ENCODE measurements around the gene MDFI. TPM values are rescaled to one million over a fixed set of nuclear protein-coding genes. Genes with fewer than 3 reads are reported as not detected.

The MDFI gene
- total and polyA plus RNA-seq, 2 experiments from 2014 or later, result 27.5 to 137 TPM

- H3K4me3 ChIP-seq, result no peak overlapping the region
- DNase-seq (ENCODE audit: low read depth in 1 of 2, low spot score in 1 of 2), result no peak
- H3K9me3 ChIP-seq (ENCODE audit: low read depth), result no peaks in the 10 kb centered on the region
- no peaks in the 10 kb centered on the region for H3K36me3 ChIP-seq
- H3K27ac ChIP-seq, result no peak overlapping the region
- peaks cover 6% of the 10 kb centered on the region for H3K4me1 ChIP-seq (ENCODE audit: low read depth)
- no peaks in the 10 kb centered on the region for H3K27me3 ChIP-seq
- no peak for TF ChIP-seq CTCF (IDR thresholded peaks at IDR 0.05; ENCODE audit: low read depth, low read length)
These were observed 21.7 kb downstream of the MDFI start for GRCh38 chr6:41659935-41660334.

- Histone ChIP-seq H3K9me3 (ENCODE audit: low read depth) (no peaks in the 10 kb centered on the region), H3K4me1 (ENCODE audit: low read depth) (no peaks in the 10 kb centered on the region), H3K27ac (no peak overlapping the region), H3K27me3 (no peaks in the 10 kb centered on the region), H3K4me3 (no peak overlapping the region), H3K36me3 (no peaks in the 10 kb centered on the region)
- no peak for DNase-seq (ENCODE audit: low read depth in 1 of 2, low spot score in 1 of 2)
- no peak for TF ChIP-seq CTCF (IDR thresholded peaks at IDR 0.05; ENCODE audit: low read depth, low read length)
These were observed 25.3 kb downstream of the MDFI start for GRCh38 chr6:41663568-41663967.

GRCh38 chr6:41664271-41664670 lies 26.0 kb downstream of the MDFI start:
- no peak for TF ChIP-seq CTCF (IDR thresholded peaks at IDR 0.05; ENCODE audit: low read depth, low read length)
- Histone ChIP-seq H3K4me3 (no peak overlapping the region), H3K27ac (no peak overlapping the region), H3K4me1 (ENCODE audit: low read depth) (no peaks in the 10 kb centered on the region), H3K36me3 (no peaks in the 10 kb centered on the region), H3K27me3 (no peaks in the 10 kb centered on the region), H3K9me3 (ENCODE audit: low read depth) (no peaks in the 10 kb centered on the region)
- DNase-seq (ENCODE audit: low read depth in 1 of 2, low spot score in 1 of 2), result no peak

- Histone ChIP-seq H3K27ac (no peak overlapping the region), H3K4me1 (ENCODE audit: low read depth) (no peaks in the 10 kb centered on the region), H3K9me3 (ENCODE audit: low read depth) (no peaks in the 10 kb centered on the region), H3K27me3 (no peaks in the 10 kb centered on the region), H3K4me3 (no peak overlapping the region), H3K36me3 (no peaks in the 10 kb centered on the region)
- no peak for TF ChIP-seq CTCF (IDR thresholded peaks at IDR 0.05; ENCODE audit: low read depth, low read length)
- no peak for DNase-seq (ENCODE audit: low read depth in 1 of 2, low spot score in 1 of 2)
These were observed 28.9 kb downstream of the MDFI start for GRCh38 chr6:41667195-41667594.

GRCh38 chr6:41668968-41669367 lies 30.7 kb downstream of the MDFI start:
- TF ChIP-seq CTCF (IDR thresholded peaks at IDR 0.05; ENCODE audit: low read depth, low read length), result no peak
- Histone ChIP-seq H3K27ac (no peak overlapping the region), H3K27me3 (no peaks in the 10 kb centered on the region), H3K36me3 (no peaks in the 10 kb centered on the region), H3K4me3 (no peak overlapping the region), H3K4me1 (ENCODE audit: low read depth) (no peaks in the 10 kb centered on the region), H3K9me3 (ENCODE audit: low read depth) (no peaks in the 10 kb centered on the region)
- DNase-seq (ENCODE audit: low read depth in 1 of 2, low spot score in 1 of 2), result no peak

Measured in cardiac muscle cell (in vitro differentiated cells and primary cell).